Spleen (tissue), 11 donors: ENCODE data around the gene NDUFB10. TPM values are rescaled to one million over a fixed set of nuclear protein-coding genes. Genes with fewer than 3 reads are reported as not detected.

Experiments
- DNase-seq: peaks from one replicate; pipeline ENCODE4 v3.0.0-alpha.2; 2020
- H3K27ac ChIP-seq, 8 donors: fragments of 200-600 bp; sonication (generic) in 7 of 8; 1 replicate in 4 of 8; 2 replicates in 4 of 8; pipeline versions ENCODE4 v1.5.0 to v1.8.0; 2016 to 2021; ENCODE audit warnings: inconsistent platforms in 4 of 8, mild to moderate bottlenecking in 4 of 8, moderate library complexity in 1 of 8
- H3K27me3 ChIP-seq, 7 donors: fragments of 200-600 bp; sonication (generic) in 6 of 7; replicated peaks in 1 of 7; 1 replicate in 4 of 7; 2 replicates in 3 of 7; pipeline versions ENCODE4 v1.5.0 to v1.8.0; 2016 to 2021; ENCODE audit warnings: inconsistent platforms in 3 of 7, mild to moderate bottlenecking in 1 of 7
- H3K36me3 ChIP-seq, 6 donors: fragments of 200-600 bp; sonication (generic) in 5 of 6; 1 replicate in 4 of 6; 2 replicates in 2 of 6; pipeline versions ENCODE4 v1.5.0 to v1.8.0; 2016 to 2021; ENCODE audit warnings: inconsistent platforms in 2 of 6
- H3K4me1 ChIP-seq, 6 donors: fragments of 200-600 bp; sonication (generic) in 5 of 6; 1 replicate in 3 of 6; 2 replicates in 3 of 6; pipeline versions ENCODE4 v1.5.0 to v1.8.0; 2016 to 2021; ENCODE audit warnings: inconsistent platforms in 3 of 6
- H3K4me3 ChIP-seq, 8 donors: fragments of 200-600 bp; sonication (generic) in 7 of 8; 1 replicate in 4 of 8; 2 replicates in 4 of 8; pipeline versions ENCODE4 v1.5.0 to v1.8.0; 2016 to 2021; ENCODE audit warnings: inconsistent platforms in 4 of 8, mild to moderate bottlenecking in 4 of 8, moderate library complexity in 2 of 8
- H3K9me3 ChIP-seq, 8 donors: fragments of 200-600 bp; sonication (generic) in 7 of 8; 1 replicate in 4 of 8; 2 replicates in 4 of 8; pipeline versions ENCODE4 v1.5.0 to v1.8.0; 2016 to 2021; ENCODE audit warnings: inconsistent platforms in 4 of 8
- CTCF ChIP-seq, 11 experiments: fragments of 200-600 bp in 7 of 11; fragments of 450-650 bp in 4 of 11; sonication (generic) in 4 of 11; IDR thresholded peaks in 8 of 11; conservative IDR thresholded peaks in 3 of 11; 1 replicate in 7 of 11; 2 replicates in 4 of 11; pipeline versions ENCODE4 v1.4.0 to v1.8.0; 2016 to 2021; ENCODE audit warnings: antibody characterized with exemption in 11 of 11, inconsistent platforms in 4 of 11, mild to moderate bottlenecking in 1 of 11
- POLR2A ChIP-seq, 3 donors: fragments of 450-650 bp; IDR thresholded peaks; one replicate each; pipeline ENCODE4 v1.5.1; 2017; ENCODE audit warnings: antibody characterized with exemption in 3 of 3, mild to moderate bottlenecking in 1 of 3
- POLR2AphosphoS5 ChIP-seq, 3 donors: sonication (generic); formaldehyde crosslinking; IDR thresholded peaks; one replicate each; pipeline ENCODE4 v1.5.1; 2017; ENCODE audit warnings: antibody characterized with exemption in 3 of 3
- WGBS, 5 donors: extraction: QIAGEN DNeasy Blood & Tissue Kit in 3 of 5; methylation state at CpG; one replicate each; pipeline versions ENCODE4 v1.1.5 to v1.1.7; 2013 to 2018; 5-methylcytosine and 5-hydroxymethylcytosine counted together
- intact Hi-C: fragments of 100-400 bp; cut with DNase I; formaldehyde crosslinking; loops from one replicate; pipeline ENCODE4 v1.15.0; 2023; ENCODE audit warnings: low total_unique reads
- polyA plus RNA-seq, 3 donors: library from polyadenylated mRNA; stranded (reverse); fragments of 200-250 nt; gene quantifications; one replicate each; pipeline ENCODE4 v1.2.1, GENCODE V29; 2013
- total RNA-seq, 7 donors: library from RNA; depleted of rRNA in 3 of 7; stranded (reverse); fragments of >200 nt in 3 of 7; fragmentation: NEBNext Ultra II Directional in 4 of 7; extraction: Animal tissue kit (Norgen Biotek cat#: 25700) in 4 of 7; gene quantifications; one replicate each; pipeline versions ENCODE4 v1.1.0 to v1.2.1, GENCODE V29; 2016 to 2021
- donor health status: healthy with polysubstance abuse.
- donor health status: DM: no; HTN: no; CAD: no; lungs with moderate emphysema.
- donor health status: DM: no; HTN: no; CAD: no.
- donor health status: Bipolar disorder and iron deficiency.
- donor health status: healthy.
- donor health status: DM: no; HTN: no; CAD: no.
- donor health status: DM: yes; HTN: yes; CAD: no.

Gene NDUFB10
- total and polyA plus RNA-seq, 10 donors: 69.3 to 225 (median 137) TPM

- peaks cover 5 to 85% (median 44%) of the 10 kb centered on the region in 7 donors for H3K27me3 ChIP-seq
- no peak for DNase-seq
- H3K36me3 ChIP-seq: no peaks in the 10 kb centered on the region
- H3K4me1 ChIP-seq: peaks cover 0 to 25% (median 13%) of the 10 kb centered on the region in 6 donors
- no peak overlapping the region for H3K4me3 ChIP-seq
- no peaks in the 10 kb centered on the region for H3K9me3 ChIP-seq
- intact Hi-C loops: no loop called here
- TF ChIP-seq POLR2A (IDR thresholded peaks at IDR 0.05) (no peak), CTCF (IDR thresholded peaks at IDR 0.05 in 8 of 11, conservative IDR thresholded peaks at IDR 0.05 in 3 of 11) (no peak), POLR2AphosphoS5 (IDR thresholded peaks at IDR 0.05) (no peak)
- WGBS, 5 donors: 53 to 69% (median 65%) methylated on average over 14 to 25 of the region's 25 CpGs
- no peak overlapping the region for H3K27ac ChIP-seq
These were observed 43.4 kb upstream of the NDUFB10 start for GRCh38 chr16:1915732-1916639.

- no peak overlapping the region for H3K4me3 ChIP-seq
- H3K36me3 ChIP-seq: no peaks in the 10 kb centered on the region
- peaks cover 0 to 25% (median 13%) of the 10 kb centered on the region in 6 donors for H3K4me1 ChIP-seq
- no peak for TF ChIP-seq POLR2A (IDR thresholded peaks at IDR 0.05)
- no peak for TF ChIP-seq POLR2AphosphoS5 (IDR thresholded peaks at IDR 0.05)
- no peak for TF ChIP-seq CTCF (IDR thresholded peaks at IDR 0.05 in 8 of 11, conservative IDR thresholded peaks at IDR 0.05 in 3 of 11)
- intact Hi-C loops: no loop called here
- no peak overlapping the region for H3K27ac ChIP-seq
- WGBS, 5 donors: 10 to 22% (median 16%) methylated on average over 5 of the region's 5 CpGs
- H3K27me3 ChIP-seq: peaks cover 5 to 90% (median 50%) of the 10 kb centered on the region in 7 donors
- no peaks in the 10 kb centered on the region for H3K9me3 ChIP-seq
- DNase-seq: no peak
These were observed 42.7 kb upstream of the NDUFB10 start for GRCh38 chr16:1916640-1916990.

- Histone ChIP-seq H3K9me3 (no peaks in the 10 kb centered on the region), H3K4me3 (peak overlapping the region in 1 of 8 donors; percentile 7), H3K27ac (no peak overlapping the region), H3K4me1 (peaks cover 0 to 25% (median 13%) of the 10 kb centered on the region in 6 donors), H3K27me3 (peaks cover 5 to 92% (median 56%) of the 10 kb centered on the region in 7 donors), H3K36me3 (no peaks in the 10 kb centered on the region)
- no peak for DNase-seq
- WGBS, 5 donors: 4 to 17% (median 8%) methylated on average over 11 to 22 of the region's 22 CpGs
- no peak for TF ChIP-seq POLR2A (IDR thresholded peaks at IDR 0.05)
- no peak for TF ChIP-seq POLR2AphosphoS5 (IDR thresholded peaks at IDR 0.05)
- TF ChIP-seq CTCF (IDR thresholded peaks at IDR 0.05 in 8 of 11, conservative IDR thresholded peaks at IDR 0.05 in 3 of 11): no peak
- intact Hi-C loops: no loop called here
These were observed 42.2 kb upstream of the NDUFB10 start for GRCh38 chr16:1917056-1917664.
